ENCODE data around the gene GID8.

The GID8 gene

DNA sequence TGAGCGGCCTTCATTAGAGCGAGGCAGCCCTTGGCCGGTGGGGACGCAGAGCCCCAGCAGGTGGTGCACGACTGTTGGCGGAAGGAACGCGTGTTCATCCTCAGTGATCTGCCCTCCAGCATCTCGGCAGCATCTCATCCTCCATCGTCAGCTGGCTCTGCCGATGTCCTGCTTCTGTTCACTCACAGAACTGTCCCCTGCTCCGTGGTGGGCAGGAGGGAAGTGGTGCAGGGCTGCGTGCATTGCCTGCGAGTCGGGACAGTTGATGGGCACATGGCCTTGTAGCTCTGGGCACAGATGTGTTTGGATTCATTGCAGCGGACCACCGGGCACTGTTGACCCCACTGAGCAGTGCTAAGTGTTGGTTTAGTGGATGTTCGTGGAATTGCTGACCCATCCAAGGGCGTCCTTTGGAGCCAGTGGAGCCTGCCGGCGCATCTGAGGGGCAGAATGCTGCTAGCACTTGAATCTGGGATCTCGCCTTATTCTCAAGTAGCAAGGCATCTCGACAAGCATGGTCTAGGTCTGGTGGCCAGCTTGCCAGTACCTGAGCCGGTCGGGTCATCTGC lies 7.9 kb downstream of the GID8 start:
- no peak for DNase-seq

DNA sequence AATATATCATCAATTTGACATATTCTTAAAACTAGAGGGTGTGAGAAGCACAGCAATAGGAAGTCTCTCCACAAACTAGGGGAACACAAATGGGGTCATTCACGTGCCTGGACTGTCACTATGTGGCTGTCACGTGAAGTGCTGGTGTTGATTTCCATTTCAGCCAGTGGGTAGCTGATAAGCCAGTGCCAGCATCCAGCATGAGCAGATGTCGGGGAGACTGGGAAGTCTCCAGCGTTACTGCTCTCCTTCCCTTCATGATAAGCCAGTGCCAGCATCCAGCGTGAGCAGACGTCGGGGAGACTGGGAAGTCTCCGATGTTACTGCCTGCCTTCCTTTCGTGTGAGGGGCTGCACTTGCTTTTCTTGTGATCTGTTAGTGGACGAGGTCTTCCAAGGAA lies 9.0 kb downstream of the GID8 start:
- no peak for DNase-seq

DNA sequence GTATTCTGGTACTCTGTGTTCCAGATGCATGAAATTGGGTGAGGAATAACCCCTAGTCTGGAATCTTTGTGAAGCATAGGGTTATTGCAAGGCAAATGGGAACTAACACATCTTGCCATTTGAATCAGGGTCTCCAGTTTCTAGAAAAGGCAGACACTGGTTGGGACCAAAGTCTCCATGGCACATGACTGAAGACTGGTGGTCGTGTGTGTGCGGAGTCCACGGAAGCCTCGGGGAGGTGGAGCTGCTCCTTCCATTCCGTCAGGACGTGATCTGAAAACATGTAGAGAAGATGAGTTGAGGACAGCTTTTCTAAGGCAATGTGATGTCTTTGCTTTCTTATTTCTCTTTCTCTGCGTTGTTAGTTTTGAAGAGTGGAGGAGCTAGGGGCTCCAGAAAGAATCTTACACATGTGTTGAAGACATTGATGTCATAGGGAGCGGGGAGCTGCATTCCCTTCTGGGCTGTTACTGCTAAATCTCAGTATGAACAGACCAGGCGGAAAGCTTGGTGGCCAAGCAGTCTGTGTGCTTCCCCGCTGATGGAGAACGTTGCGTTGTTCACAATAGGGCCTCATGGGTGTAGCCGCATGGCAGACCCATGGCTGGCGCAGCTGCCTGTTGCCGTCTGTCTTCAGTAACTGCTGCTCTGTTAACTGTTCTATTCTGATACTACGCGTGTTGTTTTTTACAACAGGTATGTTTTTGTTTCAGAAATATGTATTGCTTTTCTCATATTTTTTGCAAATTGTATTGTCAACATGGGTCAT lies 9.8 kb downstream of the GID8 start:
- no peak for DNase-seq

DNA sequence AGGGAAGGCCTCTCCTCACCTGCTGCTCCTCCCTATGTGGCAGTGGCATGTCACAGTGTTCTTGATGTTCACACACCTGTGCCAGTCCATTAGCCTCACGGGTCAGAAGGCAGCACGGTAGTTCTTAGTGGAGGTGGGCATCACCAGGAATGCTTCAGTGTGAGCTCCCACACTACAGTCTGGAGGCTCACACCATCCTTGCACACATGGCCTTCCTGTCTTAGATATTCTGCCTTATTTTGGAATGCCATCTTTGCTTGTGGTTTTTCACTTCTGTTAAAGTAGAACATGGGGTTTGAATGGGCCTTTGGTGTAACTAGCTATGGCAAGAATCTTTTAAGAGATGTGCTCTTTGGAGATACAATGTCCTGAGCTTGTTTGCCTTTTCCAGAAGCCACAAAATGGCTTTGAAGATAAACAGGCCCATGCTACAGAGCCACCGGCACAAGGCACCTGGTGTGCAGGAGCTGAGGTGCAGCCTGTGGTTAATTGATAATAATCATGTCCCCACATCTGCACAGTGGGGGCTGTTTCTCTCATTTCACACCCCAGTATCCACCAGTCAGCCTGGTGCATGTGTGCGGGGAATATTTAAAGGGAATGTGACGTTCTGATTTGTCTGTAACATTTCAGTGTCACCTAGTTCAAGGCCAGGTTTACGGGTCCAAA lies 11.3 kb downstream of the GID8 start:
- DNase-seq, result no peak

DNA sequence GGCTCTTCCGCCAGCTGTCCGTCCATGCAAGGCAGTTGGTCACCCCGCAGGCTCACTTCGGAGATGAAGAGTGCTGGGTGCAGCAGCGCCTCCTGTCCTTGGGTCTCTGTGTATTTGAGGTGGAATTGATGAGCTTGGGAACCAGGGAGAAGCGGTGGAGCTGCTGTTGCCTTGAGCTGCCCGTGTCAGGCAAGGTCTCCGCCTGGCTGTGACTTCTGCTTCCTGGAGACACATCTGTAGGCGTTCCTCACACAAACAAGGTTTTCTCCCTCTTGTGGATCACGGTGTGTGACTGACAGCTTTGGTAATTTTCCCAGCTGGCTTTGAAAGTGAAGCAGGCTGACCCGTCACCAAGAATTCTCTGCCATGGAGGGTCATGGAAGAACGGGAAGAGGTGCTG lies 12.0 kb downstream of the GID8 start:
- DNase-seq, result no peak

DNA sequence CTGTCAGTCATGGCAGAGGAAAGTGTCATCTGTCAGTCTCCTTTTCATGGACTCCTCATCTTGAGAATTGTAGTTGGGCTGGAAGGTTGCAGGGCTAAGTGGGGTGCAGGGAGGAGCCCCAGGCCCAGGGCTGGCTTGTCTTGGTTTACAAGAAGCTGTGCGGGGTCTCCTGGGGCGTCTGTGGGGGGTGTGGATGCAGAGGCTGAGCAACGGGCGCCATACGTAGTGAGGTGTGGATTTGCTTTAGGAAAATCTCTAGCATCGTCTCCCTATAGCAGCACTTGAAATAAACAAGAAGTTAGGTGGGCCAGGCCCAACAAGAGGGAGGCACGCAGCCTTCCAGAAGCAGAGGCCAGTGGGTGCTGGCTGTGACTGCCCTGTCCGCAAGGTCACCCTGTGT lies 12.8 kb downstream of the GID8 start:
- no peak for DNase-seq

DNA sequence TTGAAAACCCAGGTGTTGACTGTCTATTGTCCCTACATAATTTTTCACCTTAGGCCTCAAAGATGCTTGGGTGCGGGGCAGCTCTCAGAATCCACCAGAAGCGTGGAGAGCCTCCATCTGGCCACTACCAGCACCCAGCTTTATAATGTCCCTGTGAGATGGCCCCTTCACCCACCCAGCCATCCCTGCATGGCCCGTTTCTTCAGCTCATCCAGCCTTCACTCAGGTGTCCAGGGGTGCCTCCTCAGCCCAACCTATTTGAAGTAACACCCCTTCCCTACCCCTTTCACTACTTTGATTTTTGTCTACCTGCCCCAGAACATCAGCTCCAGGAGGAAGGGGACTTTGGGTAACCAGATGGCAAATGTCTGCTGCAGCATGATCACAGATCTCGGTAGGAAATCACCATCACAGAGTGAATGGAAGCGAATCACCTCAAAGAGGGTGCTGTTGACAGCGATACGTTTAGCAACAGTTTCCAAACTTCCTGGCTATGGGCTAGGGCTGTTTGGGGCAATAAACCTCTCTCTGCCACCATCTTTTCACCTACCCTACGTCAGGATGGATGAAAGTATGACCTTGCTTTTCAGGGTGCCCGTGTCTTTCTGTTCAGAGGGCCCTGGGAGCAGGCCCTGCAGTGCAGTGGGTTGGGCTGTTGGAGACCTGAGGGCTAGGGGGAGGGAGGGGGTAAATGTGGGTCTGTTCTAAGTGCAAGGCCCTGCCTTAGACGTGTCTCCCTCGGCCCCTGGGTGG lies 13.4 kb downstream of the GID8 start:
- DNase-seq, result no peak

DNA sequence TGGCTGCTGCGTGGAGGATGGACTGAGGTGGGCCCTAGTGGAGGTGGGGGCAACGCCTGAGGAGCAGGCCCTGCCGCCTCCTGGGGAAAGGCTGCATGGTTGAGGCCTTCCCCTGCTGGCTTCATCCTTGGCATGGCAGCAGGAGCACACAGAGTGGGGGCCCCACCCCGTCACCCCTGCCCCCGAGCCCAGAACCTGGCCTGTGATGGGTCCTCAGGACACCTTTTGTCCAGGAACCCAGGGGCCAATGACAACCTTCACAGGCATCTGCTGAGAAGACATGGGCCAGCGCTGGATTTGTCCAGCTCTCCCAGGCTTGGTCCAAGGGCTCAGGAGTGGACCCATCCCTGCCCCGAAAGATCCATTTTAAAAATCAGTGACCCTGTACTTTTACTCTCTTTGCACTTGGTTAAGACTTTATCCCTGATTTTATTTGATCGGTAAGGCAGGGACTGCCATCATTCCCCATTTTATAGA lies 14.0 kb downstream of the GID8 start:
- DNase-seq, result no peak

DNA sequence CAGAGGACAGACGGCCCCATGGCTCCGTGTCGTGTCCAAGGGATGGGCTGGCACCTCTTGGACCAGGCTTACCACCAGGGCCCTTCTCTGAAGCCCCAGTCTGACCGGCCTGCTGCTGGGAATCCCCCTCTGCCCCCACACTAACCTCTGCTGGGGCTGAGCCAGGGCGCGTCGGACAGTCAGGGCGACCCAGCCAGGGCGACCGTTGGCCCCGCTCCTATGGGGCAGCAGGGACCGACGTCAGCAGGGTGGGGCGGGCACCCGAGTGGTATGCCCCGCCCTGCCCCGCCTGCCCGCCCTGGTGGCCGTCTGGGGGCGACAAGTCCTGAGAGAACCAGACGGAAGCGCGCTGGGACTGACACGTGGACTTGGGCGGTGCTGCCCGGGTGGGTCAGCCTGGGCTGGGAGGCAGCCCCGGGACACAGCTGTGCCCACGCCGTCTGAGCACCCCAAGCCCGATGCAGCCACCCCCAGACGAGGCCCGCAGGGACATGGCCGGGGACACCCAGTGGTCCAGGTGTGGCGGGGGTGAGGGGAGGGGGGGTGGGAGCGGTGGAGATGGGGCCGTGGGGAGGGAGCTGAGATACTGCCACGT lies 14.5 kb downstream of the GID8 start, which contains the start of gene SLC17A9:
SLC17A9 (plus strand) TSS at position 337 of the 595 bp plus-strand sequence; CDS start at position 459, 122 bp downstream.
- no peak for DNase-seq

DNA sequence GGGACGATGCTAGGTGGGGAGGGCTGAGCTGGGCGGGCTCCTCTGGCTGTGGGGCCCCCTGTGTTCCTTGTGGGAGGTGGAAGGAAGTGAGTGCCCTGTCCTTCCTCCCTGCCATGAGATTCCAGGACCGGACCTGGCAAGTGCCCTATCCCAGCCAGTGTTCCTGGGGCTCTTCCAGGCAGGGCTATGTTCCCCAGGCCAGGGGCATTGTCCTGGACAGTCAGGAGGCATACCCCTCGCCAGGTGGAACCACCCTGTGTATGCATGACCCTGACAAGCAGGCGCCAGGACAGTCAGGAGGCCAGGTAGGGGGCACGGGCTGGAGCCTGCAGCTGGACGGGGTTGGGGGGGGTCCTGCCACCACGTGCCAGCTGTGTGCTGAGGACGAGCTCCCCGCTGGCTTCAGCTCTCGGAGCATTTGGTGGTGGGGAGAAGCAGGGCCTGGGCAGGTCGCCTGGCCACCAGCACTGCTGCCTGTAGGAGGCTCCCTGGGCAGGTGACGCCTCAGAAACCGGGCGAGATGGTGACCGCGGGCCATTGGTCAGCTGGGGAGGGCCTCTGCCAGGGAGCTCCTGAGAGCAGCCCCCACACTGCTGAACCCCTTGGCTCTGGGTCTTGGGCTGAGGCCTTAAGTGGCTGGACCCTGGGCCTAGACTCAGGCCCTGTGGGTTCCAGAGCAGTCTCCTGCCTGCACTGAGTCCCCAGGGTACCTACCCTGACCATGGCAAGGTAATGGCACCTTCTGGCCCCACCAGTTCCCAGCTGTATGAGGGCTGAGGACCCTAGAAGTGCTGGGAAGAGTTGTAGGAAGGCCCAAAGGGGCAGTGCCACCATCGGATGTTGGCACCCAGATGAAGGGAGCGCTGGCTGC lies 15.3 kb downstream of the GID8 start:
- no peak for DNase-seq

DNA sequence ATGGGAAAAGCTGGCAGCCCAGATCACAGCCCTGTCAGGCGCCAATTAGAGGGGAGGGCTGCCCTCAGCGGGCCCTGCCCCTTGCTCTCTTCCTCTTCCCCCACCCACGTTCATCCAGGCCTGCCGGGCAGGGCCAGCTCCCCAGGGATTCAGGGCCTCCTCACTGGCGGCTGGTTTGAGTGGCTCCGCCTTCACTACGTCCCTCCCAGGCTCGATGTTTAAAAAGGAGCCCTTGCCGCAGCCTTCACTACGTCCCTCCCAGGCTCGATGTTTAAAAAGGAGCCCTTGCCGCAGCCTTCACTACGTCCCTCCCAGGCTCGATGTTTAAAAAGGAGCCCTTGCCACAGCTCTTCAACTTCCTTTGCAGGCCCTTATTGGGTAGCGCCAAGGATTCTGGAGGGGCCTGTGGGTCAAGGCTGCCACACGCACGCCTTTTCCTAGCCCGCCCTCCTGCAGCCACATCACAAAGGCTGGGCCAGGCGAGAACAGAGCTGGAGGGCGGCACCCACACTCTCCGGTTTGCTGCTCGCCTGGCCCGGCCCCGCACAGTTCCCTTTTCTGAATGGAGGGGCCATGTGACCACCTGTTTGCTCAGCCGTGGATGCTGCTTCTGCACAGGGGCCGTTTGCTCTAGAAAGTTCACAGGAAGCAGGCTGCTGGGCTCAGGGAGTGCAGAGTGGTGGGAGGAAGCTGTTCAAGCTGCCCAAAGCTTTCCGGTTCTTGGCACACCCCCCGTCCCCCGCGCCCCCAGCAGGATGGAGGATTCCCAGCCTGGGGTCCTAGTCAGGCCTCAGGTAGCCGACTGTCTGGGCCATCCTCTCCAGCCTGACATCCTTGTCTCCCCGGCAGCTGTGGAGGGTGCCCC lies 16.1 kb downstream of the GID8 start:
- DNase-seq, result no peak

DNA sequence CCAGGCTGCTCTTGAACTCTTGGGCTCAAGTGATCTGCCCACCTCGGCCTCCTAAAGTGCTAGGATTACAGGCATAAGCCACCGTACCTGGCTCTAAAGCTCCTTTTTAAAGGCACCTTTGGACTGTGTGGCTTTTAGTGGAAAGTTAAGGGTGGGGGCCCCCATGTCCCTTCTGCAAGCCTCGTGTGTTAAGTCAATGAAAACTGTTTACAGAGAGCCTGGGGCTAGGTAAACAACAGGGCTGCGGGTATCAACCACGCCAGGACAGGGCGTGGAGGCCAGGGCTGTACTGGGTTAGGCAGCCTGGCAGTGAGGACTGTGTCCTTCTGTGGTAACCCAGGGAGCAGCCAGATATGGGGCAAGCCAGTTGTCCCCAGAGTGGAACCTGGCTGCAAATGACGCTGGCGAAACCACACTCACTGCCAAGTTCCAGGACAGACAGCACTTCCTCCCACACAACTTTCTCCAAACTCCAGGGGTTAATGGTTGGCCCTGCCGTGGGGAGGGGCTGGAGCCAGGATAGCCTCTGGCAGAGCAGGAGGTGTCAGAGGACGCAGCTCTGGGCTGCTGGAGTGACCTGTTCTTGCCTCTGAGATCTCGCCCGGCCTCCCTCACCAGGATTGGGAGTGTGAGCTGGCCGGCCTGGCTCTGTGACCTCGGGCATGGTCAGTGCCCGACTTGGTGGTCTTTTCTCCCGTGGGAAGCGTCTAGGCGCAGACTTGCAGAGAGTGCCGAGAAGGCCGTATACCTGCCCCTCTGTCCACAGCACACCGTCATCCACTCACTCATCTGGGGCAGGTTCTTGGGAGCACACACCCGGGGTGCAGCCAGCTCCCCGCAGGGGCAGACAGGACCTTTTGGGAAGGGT lies 17.8 kb downstream of the GID8 start:
- DNase-seq, result no peak

DNA sequence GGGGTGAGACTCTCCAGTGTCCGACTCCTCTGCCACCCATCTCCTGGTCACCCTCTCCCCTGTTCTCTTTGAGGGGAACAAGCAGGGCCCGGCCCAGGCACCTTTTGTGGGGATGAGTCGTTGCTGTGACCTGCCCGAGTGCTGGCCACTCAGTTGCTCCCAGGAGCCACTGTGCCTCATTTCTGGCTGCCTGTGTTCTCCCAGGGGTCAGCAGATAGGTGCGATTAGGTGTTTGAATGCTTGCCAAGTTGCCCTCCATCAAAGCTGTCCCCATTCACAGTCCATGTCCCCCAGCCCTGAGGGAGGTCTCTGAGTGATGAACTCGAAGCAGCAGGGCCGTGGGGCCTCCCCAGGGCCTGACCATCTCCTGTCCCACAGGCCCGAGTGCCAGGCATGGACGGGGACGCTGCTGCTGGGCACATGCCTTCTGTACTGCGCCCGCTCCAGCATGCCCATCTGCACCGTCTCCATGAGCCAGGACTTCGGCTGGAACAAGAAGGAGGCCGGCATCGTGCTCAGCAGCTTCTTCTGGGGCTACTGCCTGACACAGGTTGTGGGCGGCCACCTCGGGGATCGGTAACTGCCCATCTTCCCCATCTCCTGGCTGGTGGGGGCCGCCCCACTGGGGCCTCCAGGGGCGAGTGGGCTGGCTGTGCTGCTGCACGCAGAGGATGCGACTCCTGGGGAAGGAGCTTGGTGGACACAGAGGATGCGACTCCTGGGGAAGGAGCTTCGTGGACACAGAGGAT lies 18.6 kb downstream of the GID8 start:
- no peak for DNase-seq

DNA sequence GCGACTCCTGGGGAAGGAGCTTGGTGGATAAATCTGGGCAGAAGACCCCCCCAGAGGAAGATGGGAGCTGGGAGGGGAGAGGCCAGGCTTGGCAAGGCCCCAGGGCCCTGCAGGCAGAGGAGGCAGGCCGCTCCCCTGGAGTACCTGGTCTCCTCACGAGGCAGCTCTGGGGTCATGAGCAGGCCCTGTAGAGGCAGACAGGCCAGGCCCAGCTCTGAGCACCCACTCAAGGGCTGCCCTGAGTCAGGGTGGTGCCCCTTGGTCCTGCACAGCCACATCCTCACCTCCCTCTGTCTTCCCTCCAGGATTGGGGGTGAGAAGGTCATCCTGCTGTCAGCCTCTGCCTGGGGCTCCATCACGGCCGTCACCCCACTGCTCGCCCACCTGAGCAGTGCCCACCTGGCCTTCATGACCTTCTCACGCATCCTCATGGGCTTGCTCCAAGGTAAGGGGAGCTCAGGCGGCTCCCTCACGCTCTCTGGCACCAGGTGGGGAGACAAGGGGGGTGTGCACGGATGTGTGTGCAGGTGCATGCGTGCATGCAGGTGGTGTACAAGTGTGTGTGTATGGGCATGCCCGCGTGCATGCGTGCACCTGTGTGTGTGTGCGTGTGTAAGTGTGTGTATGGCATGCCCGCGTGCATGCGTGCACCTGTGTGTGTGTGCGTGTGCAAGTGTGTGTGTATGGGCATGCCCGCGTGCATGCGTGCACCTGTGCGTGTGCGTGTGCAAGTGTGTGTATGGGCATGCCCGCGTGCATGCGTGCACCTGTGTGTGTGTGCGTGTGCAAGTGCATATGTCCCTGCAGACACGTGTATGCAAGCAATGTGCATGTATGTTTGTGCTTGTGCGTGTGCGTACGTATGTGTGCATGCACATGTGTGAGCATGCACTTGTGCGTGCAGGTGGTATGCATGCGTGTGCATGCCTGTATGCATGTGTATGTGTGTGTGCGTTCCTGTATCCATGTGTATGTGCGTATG lies 19.5 kb downstream of the GID8 start:
- no peak for DNase-seq

DNA sequence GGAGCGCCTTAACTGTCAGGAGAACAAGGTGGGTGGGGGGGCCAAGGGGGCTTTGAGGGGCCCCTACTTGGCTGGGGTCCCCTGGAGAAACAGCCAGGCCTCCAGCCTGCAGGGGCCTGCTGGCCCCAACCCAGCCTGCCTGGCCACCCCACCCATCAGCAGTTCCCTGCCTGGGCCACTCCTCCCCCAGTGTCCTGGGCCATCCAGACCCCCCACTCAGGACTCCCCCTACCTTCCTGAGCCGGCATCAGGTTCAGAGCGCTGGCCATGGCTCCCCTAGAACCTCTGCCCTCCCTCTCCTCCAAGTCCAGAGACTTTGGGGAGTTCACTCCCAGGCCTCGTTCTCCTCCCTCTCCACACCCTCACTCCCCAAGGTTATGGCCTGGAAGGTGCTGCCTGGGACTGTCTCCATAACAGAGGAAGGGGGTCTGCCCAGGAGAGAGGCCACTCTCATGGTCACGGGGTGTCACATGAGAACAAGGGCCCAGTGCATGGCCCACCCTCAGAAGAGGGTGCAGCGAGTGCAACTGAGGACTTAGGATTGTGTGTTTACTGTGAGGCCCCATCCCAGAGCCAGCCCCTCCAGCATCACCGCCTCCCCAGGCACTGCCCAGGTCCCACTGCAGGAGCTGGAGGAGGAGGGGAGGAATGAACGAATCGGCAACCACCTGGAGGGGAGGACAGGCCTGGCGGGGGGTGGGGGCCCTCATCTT lies 20.6 kb downstream of the GID8 start:
- no peak for DNase-seq

DNA sequence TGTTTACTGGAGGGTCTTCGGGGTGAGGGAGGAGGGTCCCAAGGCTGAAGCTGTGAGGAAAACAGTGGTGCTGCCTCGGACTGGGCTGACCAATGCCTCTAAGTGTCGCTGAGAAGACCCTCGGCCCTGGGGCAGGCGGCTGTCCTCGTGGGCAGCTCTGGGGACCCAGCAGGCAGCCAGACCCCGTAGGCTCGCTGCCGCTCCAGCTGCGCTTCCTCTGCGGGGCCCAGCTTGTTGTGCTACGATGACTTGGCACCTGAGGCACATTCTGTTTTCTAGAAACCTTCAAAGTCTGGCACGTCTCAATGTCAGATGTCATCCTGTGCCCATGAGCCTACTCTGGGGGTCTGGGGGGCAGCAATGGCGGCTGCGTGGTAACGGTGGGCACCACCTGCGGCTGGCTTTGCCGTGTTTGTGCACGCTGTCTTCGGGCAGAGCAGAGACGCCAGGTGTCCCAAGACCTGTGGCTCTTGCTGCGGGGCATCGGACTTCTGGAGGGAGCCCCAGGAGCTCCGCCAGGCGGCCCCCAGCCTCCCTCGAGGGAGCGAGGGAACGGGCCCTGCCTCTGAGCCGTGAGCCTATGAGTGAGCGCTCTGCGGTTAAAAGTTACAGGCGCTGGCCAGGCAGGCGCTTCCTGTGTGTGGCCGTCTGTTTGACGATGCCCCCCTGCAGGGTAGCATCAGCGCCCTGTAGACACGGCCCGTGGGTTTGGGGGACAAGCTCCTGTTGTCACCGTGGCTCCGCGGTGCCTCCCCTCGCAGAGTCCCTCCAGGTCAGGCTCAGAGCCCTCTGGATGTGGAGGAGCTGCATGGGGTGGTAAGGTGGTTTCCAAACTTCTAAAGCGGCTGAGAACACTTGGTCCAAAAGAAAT lies 21.4 kb downstream of the GID8 start:
- no peak for DNase-seq

All from cortex of kidney (tissue), 1 donor.